Measurements from ENCODE around the gene QRFP.

Gene QRFP

GRCh38 chr9:130847306-130848217, 49.0 kb downstream of the QRFP start:
- no peak for DNase-seq

- DNase-seq = no peak
These were observed 49.9 kb downstream of the QRFP start for GRCh38 chr9:130846487-130847305.

- DNase-seq = no peak
These were observed 50.6 kb downstream of the QRFP start for GRCh38 chr9:130845901-130846481.

- no peak for DNase-seq
These were observed 51.4 kb downstream of the QRFP start for GRCh38 chr9:130845254-130845653.

- no peak for DNase-seq
These were observed 52.6 kb downstream of the QRFP start for GRCh38 chr9:130844044-130844451.

- no peak for DNase-seq
These were observed 53.3 kb downstream of the QRFP start for GRCh38 chr9:130843049-130843908.
